ENCODE measurements around the gene BTBD16. TPM values are rescaled to one million over a fixed set of nuclear protein-coding genes. Genes with fewer than 3 reads are reported as not detected.

BTBD16 gene
- total and polyA plus RNA-seq, 2 of the 13 experiments (the other 11 are each of a cell fraction or from before 2014, with no cell fraction given): 5.0 to 11.9 TPM

DNA sequence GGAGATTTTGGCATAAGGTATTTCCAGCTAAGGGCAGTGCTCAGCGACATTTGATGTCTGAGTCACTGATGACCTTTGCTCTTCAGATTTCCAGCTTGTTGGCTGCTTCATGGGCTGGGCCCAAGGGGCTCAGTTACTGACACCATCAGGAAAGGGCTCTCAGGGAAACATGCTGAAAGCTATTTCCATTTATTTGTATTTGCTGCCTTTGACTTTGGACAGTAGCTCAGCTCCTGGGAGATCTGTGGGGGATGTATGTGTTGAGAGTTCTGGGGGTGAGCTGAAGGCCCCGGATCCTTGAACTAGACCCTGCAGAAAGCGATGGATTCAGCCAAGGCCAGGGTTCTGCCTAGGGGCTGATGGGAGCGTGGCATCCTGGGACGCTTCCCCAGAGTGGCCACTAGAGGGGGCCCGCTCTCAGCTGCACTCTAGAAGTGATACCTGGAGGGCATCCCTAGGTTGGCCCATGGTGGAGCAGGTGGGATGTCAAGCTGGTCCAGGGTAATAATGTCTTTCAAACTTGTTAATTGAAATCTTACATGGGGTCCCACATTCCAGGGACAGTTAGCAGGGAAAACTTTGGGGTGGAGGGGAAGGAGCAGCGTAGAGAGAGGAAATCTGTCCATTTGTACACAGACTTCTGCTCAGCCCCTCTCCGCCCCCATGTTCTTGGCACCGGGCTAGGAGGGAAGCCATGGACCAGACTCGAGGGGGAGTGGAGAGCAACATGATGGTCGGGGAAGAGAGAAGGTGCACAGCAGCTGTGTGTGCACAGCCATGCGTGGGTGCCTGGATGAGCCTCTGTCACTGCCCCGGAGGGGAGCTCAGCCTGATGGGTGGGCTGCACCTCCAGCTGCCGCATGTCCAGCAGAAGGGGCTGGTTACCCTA lies 3.0 kb upstream of the BTBD16 start (continued):
- TF ChIP-seq AHDC1 (CRISPR knock-in tag; IDR thresholded peaks at IDR 0.05; ENCODE audit: borderline replicate concordance): no peak
- TF ChIP-seq, protein P1, sequence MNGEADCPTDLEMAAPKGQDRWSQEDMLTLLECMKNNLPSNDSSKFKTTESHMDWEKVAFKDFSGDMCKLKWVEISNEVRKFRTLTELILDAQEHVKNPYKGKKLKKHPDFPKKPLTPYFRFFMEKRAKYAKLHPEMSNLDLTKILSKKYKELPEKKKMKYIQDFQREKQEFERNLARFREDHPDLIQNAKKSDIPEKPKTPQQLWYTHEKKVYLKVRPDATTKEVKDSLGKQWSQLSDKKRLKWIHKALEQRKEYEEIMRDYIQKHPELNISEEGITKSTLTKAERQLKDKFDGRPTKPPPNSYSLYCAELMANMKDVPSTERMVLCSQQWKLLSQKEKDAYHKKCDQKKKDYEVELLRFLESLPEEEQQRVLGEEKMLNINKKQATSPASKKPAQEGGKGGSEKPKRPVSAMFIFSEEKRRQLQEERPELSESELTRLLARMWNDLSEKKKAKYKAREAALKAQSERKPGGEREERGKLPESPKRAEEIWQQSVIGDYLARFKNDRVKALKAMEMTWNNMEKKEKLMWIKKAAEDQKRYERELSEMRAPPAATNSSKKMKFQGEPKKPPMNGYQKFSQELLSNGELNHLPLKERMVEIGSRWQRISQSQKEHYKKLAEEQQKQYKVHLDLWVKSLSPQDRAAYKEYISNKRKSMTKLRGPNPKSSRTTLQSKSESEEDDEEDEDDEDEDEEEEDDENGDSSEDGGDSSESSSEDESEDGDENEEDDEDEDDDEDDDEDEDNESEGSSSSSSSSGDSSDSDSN (CRISPR knock-in tag; IDR thresholded peaks at IDR 0.05): no peak
- TF ChIP-seq HNF4A (CRISPR knock-in tag; IDR thresholded peaks at IDR 0.05): peak; percentile 68
- no peak for TF ChIP-seq ZNF7 (CRISPR knock-in tag; IDR thresholded peaks at IDR 0.05)
- TF ChIP-seq NBN (conservative IDR thresholded peaks at IDR 0.05): no peak
- 0 out of 2 replicates have a peak, but pooled peaks have one; percentile 45 for TF ChIP-seq ARID5B (CRISPR knock-in tag; IDR thresholded peaks at IDR 0.05)
- TF ChIP-seq ATF7 (IDR thresholded peaks at IDR 0.05): no peak
- TF ChIP-seq ATF7 (CRISPR knock-in tag; IDR thresholded peaks at IDR 0.05): no peak
- TF ChIP-seq THRA (CRISPR knock-in tag; IDR thresholded peaks at IDR 0.05; ENCODE audit: borderline replicate concordance): peak; percentile 26; the same call in 1 of the 2 replicates
- no peak for TF ChIP-seq KLF13 (CRISPR knock-in tag; IDR thresholded peaks at IDR 0.05)
- no peak for TF ChIP-seq ZFAT (CRISPR knock-in tag; conservative IDR thresholded peaks at IDR 0.05)
- no peak for TF ChIP-seq SP5 (CRISPR knock-in tag; IDR thresholded peaks at IDR 0.05; ENCODE audit: borderline replicate concordance, low read depth)
- TF ChIP-seq ZNF567 (CRISPR knock-in tag; IDR thresholded peaks at IDR 0.05; ENCODE audit: borderline replicate concordance): no peak
- TF ChIP-seq MAFK (conservative IDR thresholded peaks at IDR 0.05 in 1 of 2, IDR thresholded peaks at IDR 0.05 in 1 of 2; ENCODE audit: low read length in 2 of 2): no peak
- TF ChIP-seq FOXA1 (IDR thresholded peaks at IDR 0.05): no peak
- no peak for TF ChIP-seq FOXA1 (CRISPR knock-in tag; IDR thresholded peaks at IDR 0.05)

All from HepG2 (cell line).